Sigmoid colon (tissue), 7 donors: ENCODE measurements around the gene TEDC2. TPM values are rescaled to one million over a fixed set of nuclear protein-coding genes. Genes with fewer than 3 reads are reported as not detected.
A peak's percentile ranks its signal among the peaks of the same experiment; 100 is the strongest.

Experiments used
- DNase-seq: peaks from one replicate; pipeline ENCODE4 v3.0.0-alpha.2; 2019
- H3K27ac ChIP-seq, 4 donors: fragments of 200-600 bp; sonication (generic); one replicate each; pipeline ENCODE4 v1.5.1; 2016 to 2019; ENCODE audit warnings: mild to moderate bottlenecking in 1 of 4
- H3K27me3 ChIP-seq, 3 donors: fragments of 200-600 bp; sonication (generic); one replicate each; pipeline ENCODE4 v1.5.1; 2019; ENCODE audit warnings: mild to moderate bottlenecking in 1 of 3
- H3K36me3 ChIP-seq, 4 donors: fragments of 200-600 bp; sonication (generic); one replicate each; pipeline ENCODE4 v1.5.1; 2016 to 2019
- H3K4me1 ChIP-seq, 4 donors: fragments of 200-600 bp; sonication (generic); one replicate each; pipeline ENCODE4 v1.5.1; 2017 to 2019
- H3K4me3 ChIP-seq, 4 donors: fragments of 200-600 bp; sonication (generic); one replicate each; pipeline ENCODE4 v1.5.1; 2017 to 2019; ENCODE audit warnings: mild to moderate bottlenecking in 2 of 4, moderate library complexity in 1 of 4
- H3K9me3 ChIP-seq, 4 donors: fragments of 200-600 bp in 3 of 4; sonication (generic) in 3 of 4; one replicate each; pipeline versions ENCODE4 v1.5.1 to v1.6.1; 2013 to 2019
- CTCF ChIP-seq, 4 experiments: fragments of 450-650 bp in 3 of 4; fragments of 200-600 bp in 1 of 4; IDR thresholded peaks; one replicate each; pipeline ENCODE4 v1.5.1; 2016 to 2019; ENCODE audit warnings: antibody characterized with exemption in 4 of 4, mild to moderate bottlenecking in 3 of 4, moderate library complexity in 2 of 4
- EP300 ChIP-seq, 4 donors: sonication (generic); formaldehyde crosslinking; IDR thresholded peaks; one replicate each; pipeline ENCODE4 v1.6.1; 2017; ENCODE audit warnings: antibody characterized with exemption in 4 of 4
- POLR2A ChIP-seq, 2 donors: fragments of 450-650 bp; IDR thresholded peaks; one replicate each; pipeline ENCODE4 v1.6.1; 2016; ENCODE audit warnings: antibody characterized with exemption in 2 of 2, mild to moderate bottlenecking in 2 of 2, moderate library complexity in 2 of 2
- POLR2AphosphoS5 ChIP-seq, 4 donors: sonication (generic); formaldehyde crosslinking; IDR thresholded peaks; one replicate each; pipeline ENCODE4 v1.6.1; 2017; ENCODE audit warnings: antibody characterized with exemption in 4 of 4
- WGBS, 2 donors: extraction: QIAGEN DNeasy Blood & Tissue Kit; methylation state at CpG; one replicate each; pipeline ENCODE4 v1.1.7; 2013; 5-methylcytosine and 5-hydroxymethylcytosine counted together
- intact Hi-C: fragments of 100-400 bp; cut with DNase I; formaldehyde crosslinking; loops from one replicate; pipeline ENCODE4 v1.15.1; 2023
- polyA plus RNA-seq, 3 donors: library from polyadenylated mRNA; stranded (reverse); fragments of 200-250 nt; gene quantifications; one replicate each; pipeline ENCODE4 v1.2.3, GENCODE V29; 2013
- total RNA-seq, 4 donors: library from RNA; depleted of rRNA; stranded (reverse); fragments of >200 nt; gene quantifications; one replicate each; pipeline ENCODE4 v1.1.0, GENCODE V29; 2016
- donor health status: healthy with polysubstance abuse.
- donor health status: Bipolar disorder and iron deficiency.
- donor health status: healthy.

Gene TEDC2
- total and polyA plus RNA-seq, 7 donors = 0.60 to 10.6 (median 5.3) TPM; not detected in 3

GRCh38 chr16:2471016-2471652, 11.2 kb downstream of the TEDC2 start, which contains the start of gene NTN3:
TSS of gene NTN3 (plus strand) at chr16:2471297. CDS start at chr16:2471702, 405 bp downstream.
- DNase-seq = no peak
- H3K4me3 ChIP-seq = peak within 1 kb of the TSS in 3 of 4 donors; percentile 15 to 39 (median 30)
- H3K27me3 ChIP-seq = peaks cover 32 to 68% (median 49%) of the 10 kb centered on the region in 3 donors
- 1 to 2% methylated on average over 59 of the region's 59 CpGs for WGBS, 2 donors
- peaks cover 0 to 66% (median 55%) of the 10 kb centered on the region in 4 donors for H3K4me1 ChIP-seq
- no peak for TF ChIP-seq EP300 (IDR thresholded peaks at IDR 0.05)
- no peak for TF ChIP-seq CTCF (IDR thresholded peaks at IDR 0.05)
- no peak for TF ChIP-seq POLR2A (IDR thresholded peaks at IDR 0.05)
- TF ChIP-seq POLR2AphosphoS5 (IDR thresholded peaks at IDR 0.05) = no peak
- no peak within 1 kb of the TSS for H3K27ac ChIP-seq
- no peaks in the 10 kb centered on the region for H3K36me3 ChIP-seq
- no peaks in the 10 kb centered on the region for H3K9me3 ChIP-seq
- intact Hi-C loops = no loop called here

- intact Hi-C loops = no loop called here
- DNase-seq = no peak
- Histone ChIP-seq H3K4me1 (peaks cover 0 to 70% (median 59%) of the 10 kb centered on the region in 4 donors), H3K36me3 (no peaks in the 10 kb centered on the region), H3K4me3 (peak overlapping the region in 3 of 4 donors; percentile 15 to 39 (median 30)), H3K27me3 (peaks cover 32 to 66% (median 49%) of the 10 kb centered on the region in 3 donors), H3K27ac (no peak overlapping the region), H3K9me3 (no peaks in the 10 kb centered on the region)
- TF ChIP-seq POLR2A (IDR thresholded peaks at IDR 0.05) = no peak
- no peak for TF ChIP-seq CTCF (IDR thresholded peaks at IDR 0.05)
- TF ChIP-seq POLR2AphosphoS5 (IDR thresholded peaks at IDR 0.05) = no peak
- TF ChIP-seq EP300 (IDR thresholded peaks at IDR 0.05) = no peak
- WGBS, 2 donors = 34 to 38% methylated on average over 61 of the region's 61 CpGs
Observed at GRCh38 chr16:2471653-2472487, 12.0 kb downstream of the TEDC2 start.

GRCh38 chr16:2472488-2472864, 12.6 kb downstream of the TEDC2 start:
- intact Hi-C loops = no loop called here
- peaks cover 0 to 66% (median 57%) of the 10 kb centered on the region in 4 donors for H3K4me1 ChIP-seq
- no peaks in the 10 kb centered on the region for H3K9me3 ChIP-seq
- no peak for DNase-seq
- no peak overlapping the region for H3K4me3 ChIP-seq
- TF ChIP-seq POLR2A (IDR thresholded peaks at IDR 0.05) (no peak), POLR2AphosphoS5 (IDR thresholded peaks at IDR 0.05) (no peak), EP300 (IDR thresholded peaks at IDR 0.05) (no peak), CTCF (IDR thresholded peaks at IDR 0.05) (no peak)
- H3K36me3 ChIP-seq = no peaks in the 10 kb centered on the region
- no peak overlapping the region for H3K27ac ChIP-seq
- peaks cover 32 to 60% (median 49%) of the 10 kb centered on the region in 3 donors for H3K27me3 ChIP-seq
- 91 to 94% methylated on average over 27 of the region's 27 CpGs for whole genome bisulfite sequencing, 2 donors

- Histone ChIP-seq H3K4me3 (no peak overlapping the region), H3K9me3 (no peaks in the 10 kb centered on the region), H3K27me3 (peaks cover 32 to 57% (median 49%) of the 10 kb centered on the region in 3 donors), H3K27ac (no peak overlapping the region), H3K4me1 (peaks cover 0 to 61% (median 52%) of the 10 kb centered on the region in 4 donors), H3K36me3 (no peaks in the 10 kb centered on the region)
- no peak for DNase-seq
- intact Hi-C loops = no loop called here
- TF ChIP-seq POLR2A (IDR thresholded peaks at IDR 0.05) = no peak
- no peak for TF ChIP-seq POLR2AphosphoS5 (IDR thresholded peaks at IDR 0.05)
- no peak for TF ChIP-seq CTCF (IDR thresholded peaks at IDR 0.05)
- TF ChIP-seq EP300 (IDR thresholded peaks at IDR 0.05) = no peak
- 46 to 85% methylated on average over 14 of the region's 14 CpGs for WGBS, 2 donors
Observed at GRCh38 chr16:2472885-2473445, 13.1 kb downstream of the TEDC2 start.
